ENCODE measurements around the gene GREM1. TPM values are rescaled to one million over a fixed set of nuclear protein-coding genes. Genes with fewer than 3 reads are reported as not detected.

GREM1 gene
- total RNA-seq, 1 experiment from 2014 or later: not detected

DNA sequence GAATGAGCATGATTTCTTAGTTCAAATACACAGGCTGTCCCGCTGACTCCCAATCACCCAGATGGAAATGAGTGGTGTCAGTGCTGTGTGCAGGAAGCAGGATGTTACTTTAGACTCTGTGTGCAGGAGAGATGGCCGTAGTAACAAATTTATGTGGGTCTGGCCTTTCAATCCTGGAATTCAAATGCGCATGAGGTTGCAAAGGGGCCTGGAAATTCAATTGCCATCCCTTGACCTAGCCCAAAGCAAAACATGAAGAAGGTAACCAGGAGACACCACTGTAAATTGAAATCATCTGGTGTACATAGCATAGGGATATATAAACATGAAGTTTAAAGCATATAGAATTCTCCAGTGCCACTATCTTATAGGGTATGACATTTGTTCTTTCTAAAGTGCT is 33.2 kb downstream of the GREM1 start:
- no TSS peak for BruUV-seq (replicated peaks)
- no peak for DNase-seq (ENCODE audit: unreplicated experiment)
- peaks cover 10% of the 10 kb centered on the region for H3K9me3 Mint-ChIP-seq (ENCODE audit: unreplicated experiment)
- ChIA-PET POLR2A (no interaction called here), CTCF (no interaction called here)
- no peak overlapping the region for H3K4me3 Mint-ChIP-seq (ENCODE audit: unreplicated experiment)
- no peaks in the 10 kb centered on the region for H3K36me3 Mint-ChIP-seq (ENCODE audit: insufficient read depth, unreplicated experiment)
- H3K4me1 Mint-ChIP-seq (ENCODE audit: insufficient read depth, unreplicated experiment): no peaks in the 10 kb centered on the region
- peak overlapping the region; percentile 32 for H3K27ac Mint-ChIP-seq (ENCODE audit: low read depth, unreplicated experiment)
- no peaks in the 10 kb centered on the region for H3K27me3 Mint-ChIP-seq (ENCODE audit: insufficient read depth, unreplicated experiment)
- TF ChIP-seq, protein P1, sequence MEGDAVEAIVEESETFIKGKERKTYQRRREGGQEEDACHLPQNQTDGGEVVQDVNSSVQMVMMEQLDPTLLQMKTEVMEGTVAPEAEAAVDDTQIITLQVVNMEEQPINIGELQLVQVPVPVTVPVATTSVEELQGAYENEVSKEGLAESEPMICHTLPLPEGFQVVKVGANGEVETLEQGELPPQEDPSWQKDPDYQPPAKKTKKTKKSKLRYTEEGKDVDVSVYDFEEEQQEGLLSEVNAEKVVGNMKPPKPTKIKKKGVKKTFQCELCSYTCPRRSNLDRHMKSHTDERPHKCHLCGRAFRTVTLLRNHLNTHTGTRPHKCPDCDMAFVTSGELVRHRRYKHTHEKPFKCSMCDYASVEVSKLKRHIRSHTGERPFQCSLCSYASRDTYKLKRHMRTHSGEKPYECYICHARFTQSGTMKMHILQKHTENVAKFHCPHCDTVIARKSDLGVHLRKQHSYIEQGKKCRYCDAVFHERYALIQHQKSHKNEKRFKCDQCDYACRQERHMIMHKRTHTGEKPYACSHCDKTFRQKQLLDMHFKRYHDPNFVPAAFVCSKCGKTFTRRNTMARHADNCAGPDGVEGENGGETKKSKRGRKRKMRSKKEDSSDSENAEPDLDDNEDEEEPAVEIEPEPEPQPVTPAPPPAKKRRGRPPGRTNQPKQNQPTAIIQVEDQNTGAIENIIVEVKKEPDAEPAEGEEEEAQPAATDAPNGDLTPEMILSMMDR (IDR thresholded peaks at IDR 0.05; ENCODE audit: unreplicated experiment): no peak
- intact Hi-C loops (cut with micrococcal nuclease): no loop called here

DNA sequence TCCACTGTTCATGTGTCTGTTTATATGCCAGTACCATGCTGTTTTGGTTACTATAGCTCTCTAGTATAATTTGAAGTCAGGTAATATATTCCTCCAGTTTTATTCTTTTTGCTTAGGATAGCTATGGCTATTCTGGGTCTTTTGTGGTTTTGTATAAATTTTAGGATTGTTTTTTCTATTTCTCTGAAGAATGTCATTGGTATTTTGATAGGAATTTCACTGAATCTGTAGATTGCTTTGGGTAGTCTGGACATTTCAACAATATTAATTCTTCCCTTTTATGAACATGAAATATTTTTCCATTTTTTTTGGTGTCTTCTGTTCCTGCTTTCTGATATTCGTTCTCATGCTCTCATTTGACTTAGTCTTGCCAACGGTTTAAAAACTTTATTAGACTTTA is 39.6 kb downstream of the GREM1 start:
- TF ChIP-seq, protein P1 (IDR thresholded peaks at IDR 0.05; ENCODE audit: unreplicated experiment): no peak
- intact Hi-C loops (cut with micrococcal nuclease): no loop called here
- Mint-ChIP-seq H3K4me3 (ENCODE audit: unreplicated experiment) (no peak overlapping the region), H3K27ac (ENCODE audit: low read depth, unreplicated experiment) (no peak overlapping the region), H3K27me3 (ENCODE audit: insufficient read depth, unreplicated experiment) (no peaks in the 10 kb centered on the region), H3K4me1 (ENCODE audit: insufficient read depth, unreplicated experiment) (no peaks in the 10 kb centered on the region), H3K36me3 (ENCODE audit: insufficient read depth, unreplicated experiment) (no peaks in the 10 kb centered on the region), H3K9me3 (ENCODE audit: unreplicated experiment) (peaks cover 9% of the 10 kb centered on the region)
- ChIA-PET POLR2A (no interaction called here), CTCF (interaction anchor here (0.6 to 1.4 kb wide), 4 partner anchors 10 to 199 kb away, joined by 3 to 4 read pairs (median 3); no protein-coding TSS in a partner anchor)
- BruUV-seq (replicated peaks): no TSS peak
- no peak for DNase-seq (ENCODE audit: unreplicated experiment)

DNA sequence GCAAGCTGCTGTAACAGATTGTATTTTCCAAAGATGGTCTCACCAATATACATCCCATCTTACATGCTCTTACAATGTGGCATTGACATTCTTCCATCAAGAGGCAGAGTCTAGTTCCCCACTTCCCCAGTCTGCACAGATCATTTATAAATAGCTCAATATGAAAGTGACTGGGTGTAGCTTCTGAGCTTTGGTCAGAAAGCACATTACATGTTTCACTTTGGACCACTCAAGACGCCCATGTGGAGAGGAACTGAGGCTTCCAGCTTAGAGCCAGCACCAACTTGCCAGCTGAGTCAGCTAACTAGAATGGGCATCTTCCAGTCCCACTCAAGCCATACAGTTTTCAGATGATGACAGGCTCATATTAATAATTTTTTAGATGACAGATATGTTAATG is 45.5 kb downstream of the GREM1 start:
- CTCF ChIA-PET: interaction anchor here (0.5 kb wide), 1 partner anchor 95 kb away, joined by 3 read pairs; no protein-coding TSS in a partner anchor
- no peaks in the 10 kb centered on the region for H3K9me3 Mint-ChIP-seq (ENCODE audit: unreplicated experiment)
- TF ChIP-seq, protein P1 (IDR thresholded peaks at IDR 0.05; ENCODE audit: unreplicated experiment): no peak
- BruUV-seq (replicated peaks): no TSS peak
- no peak overlapping the region for H3K27ac Mint-ChIP-seq (ENCODE audit: low read depth, unreplicated experiment)
- DNase-seq (ENCODE audit: unreplicated experiment): no peak
- intact Hi-C loops (cut with micrococcal nuclease): no loop called here
- POLR2A ChIA-PET: no interaction called here
- H3K27me3 Mint-ChIP-seq (ENCODE audit: insufficient read depth, unreplicated experiment): no peaks in the 10 kb centered on the region
- no peak overlapping the region for H3K4me3 Mint-ChIP-seq (ENCODE audit: unreplicated experiment)
- H3K36me3 Mint-ChIP-seq (ENCODE audit: insufficient read depth, unreplicated experiment): peaks cover 6% of the 10 kb centered on the region
- no peaks in the 10 kb centered on the region for H3K4me1 Mint-ChIP-seq (ENCODE audit: insufficient read depth, unreplicated experiment)

DNA sequence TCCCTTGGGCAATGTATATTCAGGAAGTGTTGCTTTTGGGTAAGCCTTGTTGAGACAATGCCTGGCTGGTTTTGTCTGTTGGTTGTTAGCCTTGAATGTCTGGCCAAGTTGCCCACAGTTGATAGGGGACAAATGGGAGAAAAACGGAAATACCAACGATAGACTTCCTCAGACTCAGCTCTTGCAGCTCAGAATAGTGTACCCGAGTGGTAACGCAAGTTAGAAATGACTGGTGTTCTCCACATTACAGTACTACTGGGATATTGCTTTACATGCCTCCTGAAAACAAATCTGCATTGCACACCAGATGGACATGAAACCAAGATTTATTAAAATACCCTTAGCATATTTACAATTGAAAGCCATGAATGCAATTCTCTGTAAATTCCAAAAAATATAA is 47.4 kb downstream of the GREM1 start:
- CTCF ChIA-PET: interaction anchor here (1.3 kb wide), 1 partner anchor 190 kb away, joined by 3 read pairs; no protein-coding TSS in a partner anchor
- no peaks in the 10 kb centered on the region for H3K9me3 Mint-ChIP-seq (ENCODE audit: unreplicated experiment)
- POLR2A ChIA-PET: no interaction called here
- no peak for DNase-seq (ENCODE audit: unreplicated experiment)
- BruUV-seq (replicated peaks): no TSS peak
- no peak overlapping the region for H3K27ac Mint-ChIP-seq (ENCODE audit: low read depth, unreplicated experiment)
- no peak overlapping the region for H3K4me3 Mint-ChIP-seq (ENCODE audit: unreplicated experiment)
- TF ChIP-seq, protein P1 (IDR thresholded peaks at IDR 0.05; ENCODE audit: unreplicated experiment): no peak
- H3K27me3 Mint-ChIP-seq (ENCODE audit: insufficient read depth, unreplicated experiment): no peaks in the 10 kb centered on the region
- no peaks in the 10 kb centered on the region for H3K4me1 Mint-ChIP-seq (ENCODE audit: insufficient read depth, unreplicated experiment)
- H3K36me3 Mint-ChIP-seq (ENCODE audit: insufficient read depth, unreplicated experiment): peaks cover 6% of the 10 kb centered on the region
- intact Hi-C loops (cut with micrococcal nuclease): no loop called here
